ENCODE results near the gene NR2E1.

DNA sequence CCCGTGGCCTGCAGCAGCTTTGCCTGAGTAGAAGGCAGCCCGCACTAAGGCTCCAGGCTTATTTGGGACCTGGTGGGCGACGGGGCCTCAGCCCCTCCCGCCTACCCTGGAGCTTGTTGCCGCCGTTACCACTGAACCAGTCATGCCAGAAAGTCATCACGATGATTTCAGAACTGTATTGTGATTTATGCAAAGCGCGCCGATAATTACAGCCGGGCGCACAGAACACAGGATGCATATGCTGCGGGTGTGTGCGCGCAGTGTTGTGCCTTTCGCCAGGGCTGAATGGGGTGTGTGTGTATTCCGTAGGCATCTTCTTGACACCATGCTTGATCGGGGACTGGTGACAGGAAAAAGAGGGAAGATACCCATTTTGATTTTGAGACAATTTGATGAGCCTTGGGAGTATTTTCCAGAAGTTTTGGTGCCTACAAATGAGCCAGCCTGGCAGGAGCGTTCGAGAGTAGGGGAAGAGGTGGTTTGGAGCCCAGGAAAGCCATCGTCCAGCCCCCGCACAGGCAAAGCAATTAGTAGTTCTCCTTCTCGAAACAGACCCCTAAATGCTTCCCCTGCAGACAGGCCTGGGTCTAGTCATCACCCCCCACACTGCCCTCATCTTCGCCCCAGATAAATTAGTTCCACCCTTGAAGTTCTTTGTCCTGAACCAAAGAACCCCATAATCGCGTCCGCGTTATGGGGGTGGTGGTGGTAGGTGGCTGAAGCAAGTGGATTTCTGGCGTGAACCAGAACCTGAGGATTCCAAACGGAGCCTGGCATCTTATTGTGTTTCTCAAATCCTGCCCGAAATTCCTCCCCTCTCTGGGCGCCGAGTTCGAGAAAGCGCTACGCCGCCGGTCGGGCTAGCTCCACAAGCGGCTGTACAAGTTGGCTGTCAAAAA is 1.9 kb upstream of the NR2E1 start:
- TF ChIP-seq, protein P1, sequence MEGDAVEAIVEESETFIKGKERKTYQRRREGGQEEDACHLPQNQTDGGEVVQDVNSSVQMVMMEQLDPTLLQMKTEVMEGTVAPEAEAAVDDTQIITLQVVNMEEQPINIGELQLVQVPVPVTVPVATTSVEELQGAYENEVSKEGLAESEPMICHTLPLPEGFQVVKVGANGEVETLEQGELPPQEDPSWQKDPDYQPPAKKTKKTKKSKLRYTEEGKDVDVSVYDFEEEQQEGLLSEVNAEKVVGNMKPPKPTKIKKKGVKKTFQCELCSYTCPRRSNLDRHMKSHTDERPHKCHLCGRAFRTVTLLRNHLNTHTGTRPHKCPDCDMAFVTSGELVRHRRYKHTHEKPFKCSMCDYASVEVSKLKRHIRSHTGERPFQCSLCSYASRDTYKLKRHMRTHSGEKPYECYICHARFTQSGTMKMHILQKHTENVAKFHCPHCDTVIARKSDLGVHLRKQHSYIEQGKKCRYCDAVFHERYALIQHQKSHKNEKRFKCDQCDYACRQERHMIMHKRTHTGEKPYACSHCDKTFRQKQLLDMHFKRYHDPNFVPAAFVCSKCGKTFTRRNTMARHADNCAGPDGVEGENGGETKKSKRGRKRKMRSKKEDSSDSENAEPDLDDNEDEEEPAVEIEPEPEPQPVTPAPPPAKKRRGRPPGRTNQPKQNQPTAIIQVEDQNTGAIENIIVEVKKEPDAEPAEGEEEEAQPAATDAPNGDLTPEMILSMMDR (IDR thresholded peaks at IDR 0.05) = no peak
- TF ChIP-seq TAF1 (IDR thresholded peaks at IDR 0.05; ENCODE audit: borderline replicate concordance, low read depth, low read length) (no peak), FOSL2 (IDR thresholded peaks at IDR 0.05; ENCODE audit: borderline replicate concordance, low read depth) (no peak), EZH2phosphoT487 (IDR thresholded peaks at IDR 0.05; ENCODE audit: borderline replicate concordance, low read depth) (no peak), CHD2 (IDR thresholded peaks at IDR 0.05; ENCODE audit: low read length, partially characterized antibody) (no peak), FOXM1 (IDR thresholded peaks at IDR 0.05; ENCODE audit: low read depth) (no peak), EP300 (IDR thresholded peaks at IDR 0.05; ENCODE audit: borderline replicate concordance in 1 of 2, low read depth in 1 of 2, low read length in 1 of 2) (no peak)
- TF ChIP-seq, protein P2, sequence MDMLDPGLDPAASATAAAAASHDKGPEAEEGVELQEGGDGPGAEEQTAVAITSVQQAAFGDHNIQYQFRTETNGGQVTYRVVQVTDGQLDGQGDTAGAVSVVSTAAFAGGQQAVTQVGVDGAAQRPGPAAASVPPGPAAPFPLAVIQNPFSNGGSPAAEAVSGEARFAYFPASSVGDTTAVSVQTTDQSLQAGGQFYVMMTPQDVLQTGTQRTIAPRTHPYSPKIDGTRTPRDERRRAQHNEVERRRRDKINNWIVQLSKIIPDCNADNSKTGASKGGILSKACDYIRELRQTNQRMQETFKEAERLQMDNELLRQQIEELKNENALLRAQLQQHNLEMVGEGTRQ (IDR thresholded peaks at IDR 0.05; ENCODE audit: borderline replicate concordance, low read depth, low read length) = no peak
- TF ChIP-seq, protein P3, sequence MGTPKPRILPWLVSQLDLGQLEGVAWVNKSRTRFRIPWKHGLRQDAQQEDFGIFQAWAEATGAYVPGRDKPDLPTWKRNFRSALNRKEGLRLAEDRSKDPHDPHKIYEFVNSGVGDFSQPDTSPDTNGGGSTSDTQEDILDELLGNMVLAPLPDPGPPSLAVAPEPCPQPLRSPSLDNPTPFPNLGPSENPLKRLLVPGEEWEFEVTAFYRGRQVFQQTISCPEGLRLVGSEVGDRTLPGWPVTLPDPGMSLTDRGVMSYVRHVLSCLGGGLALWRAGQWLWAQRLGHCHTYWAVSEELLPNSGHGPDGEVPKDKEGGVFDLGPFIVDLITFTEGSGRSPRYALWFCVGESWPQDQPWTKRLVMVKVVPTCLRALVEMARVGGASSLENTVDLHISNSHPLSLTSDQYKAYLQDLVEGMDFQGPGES (IDR thresholded peaks at IDR 0.05; ENCODE audit: low read depth, low read length) = no peak
- TF ChIP-seq, protein P4, sequence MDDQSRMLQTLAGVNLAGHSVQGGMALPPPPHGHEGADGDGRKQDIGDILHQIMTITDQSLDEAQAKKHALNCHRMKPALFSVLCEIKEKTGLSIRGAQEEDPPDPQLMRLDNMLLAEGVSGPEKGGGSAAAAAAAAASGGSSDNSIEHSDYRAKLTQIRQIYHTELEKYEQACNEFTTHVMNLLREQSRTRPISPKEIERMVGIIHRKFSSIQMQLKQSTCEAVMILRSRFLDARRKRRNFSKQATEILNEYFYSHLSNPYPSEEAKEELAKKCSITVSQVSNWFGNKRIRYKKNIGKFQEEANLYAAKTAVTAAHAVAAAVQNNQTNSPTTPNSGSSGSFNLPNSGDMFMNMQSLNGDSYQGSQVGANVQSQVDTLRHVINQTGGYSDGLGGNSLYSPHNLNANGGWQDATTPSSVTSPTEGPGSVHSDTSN (IDR thresholded peaks at IDR 0.05) = no peak
- TF ChIP-seq, protein P5, sequence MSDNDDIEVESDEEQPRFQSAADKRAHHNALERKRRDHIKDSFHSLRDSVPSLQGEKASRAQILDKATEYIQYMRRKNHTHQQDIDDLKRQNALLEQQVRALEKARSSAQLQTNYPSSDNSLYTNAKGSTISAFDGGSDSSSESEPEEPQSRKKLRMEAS (IDR thresholded peaks at IDR 0.05; ENCODE audit: low read depth) = no peak
- TF ChIP-seq, protein P6, sequence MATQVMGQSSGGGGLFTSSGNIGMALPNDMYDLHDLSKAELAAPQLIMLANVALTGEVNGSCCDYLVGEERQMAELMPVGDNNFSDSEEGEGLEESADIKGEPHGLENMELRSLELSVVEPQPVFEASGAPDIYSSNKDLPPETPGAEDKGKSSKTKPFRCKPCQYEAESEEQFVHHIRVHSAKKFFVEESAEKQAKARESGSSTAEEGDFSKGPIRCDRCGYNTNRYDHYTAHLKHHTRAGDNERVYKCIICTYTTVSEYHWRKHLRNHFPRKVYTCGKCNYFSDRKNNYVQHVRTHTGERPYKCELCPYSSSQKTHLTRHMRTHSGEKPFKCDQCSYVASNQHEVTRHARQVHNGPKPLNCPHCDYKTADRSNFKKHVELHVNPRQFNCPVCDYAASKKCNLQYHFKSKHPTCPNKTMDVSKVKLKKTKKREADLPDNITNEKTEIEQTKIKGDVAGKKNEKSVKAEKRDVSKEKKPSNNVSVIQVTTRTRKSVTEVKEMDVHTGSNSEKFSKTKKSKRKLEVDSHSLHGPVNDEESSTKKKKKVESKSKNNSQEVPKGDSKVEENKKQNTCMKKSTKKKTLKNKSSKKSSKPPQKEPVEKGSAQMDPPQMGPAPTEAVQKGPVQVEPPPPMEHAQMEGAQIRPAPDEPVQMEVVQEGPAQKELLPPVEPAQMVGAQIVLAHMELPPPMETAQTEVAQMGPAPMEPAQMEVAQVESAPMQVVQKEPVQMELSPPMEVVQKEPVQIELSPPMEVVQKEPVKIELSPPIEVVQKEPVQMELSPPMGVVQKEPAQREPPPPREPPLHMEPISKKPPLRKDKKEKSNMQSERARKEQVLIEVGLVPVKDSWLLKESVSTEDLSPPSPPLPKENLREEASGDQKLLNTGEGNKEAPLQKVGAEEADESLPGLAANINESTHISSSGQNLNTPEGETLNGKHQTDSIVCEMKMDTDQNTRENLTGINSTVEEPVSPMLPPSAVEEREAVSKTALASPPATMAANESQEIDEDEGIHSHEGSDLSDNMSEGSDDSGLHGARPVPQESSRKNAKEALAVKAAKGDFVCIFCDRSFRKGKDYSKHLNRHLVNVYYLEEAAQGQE (IDR thresholded peaks at IDR 0.05; ENCODE audit: low read depth, low read length) = no peak
